ENCODE results near the gene TACC2.

TACC2 gene

GRCh38 chr10:122054048-122055025 is 65.4 kb downstream of the TACC2 start:
- Histone ChIP-seq H3K4me2 (ENCODE audit: low read depth, low read length, poor library complexity, severe bottlenecking) (no peak overlapping the region), H3F3A (ENCODE audit: insufficient read depth) (no peaks in the 10 kb centered on the region), H3K9me2 (replicated peaks; ENCODE audit: insufficient read depth, low read length) (no peaks in the 10 kb centered on the region), H3K36me3 (ENCODE audit: low read length) (no peaks in the 10 kb centered on the region), H3K9me3 (ENCODE audit: insufficient read depth, low read length) (no peaks in the 10 kb centered on the region), H3K27ac (ENCODE audit: low read depth, low read length) (no peak overlapping the region), H3K79me2 (ENCODE audit: insufficient read depth, low read length) (no peaks in the 10 kb centered on the region), H4K20me1 (ENCODE audit: low read depth, low read length) (no peaks in the 10 kb centered on the region), H3K27me3 (ENCODE audit: low read length) (no peaks in the 10 kb centered on the region), H3K4me3 (ENCODE audit: insufficient read depth, low read length, poor library complexity, severe bottlenecking) (no peak overlapping the region), H2AFZ (ENCODE audit: low read depth, low read length, severe bottlenecking) (no peak overlapping the region), H3K9ac (ENCODE audit: low read length) (no peak overlapping the region)
- TF ChIP-seq CTCF (IDR thresholded peaks at IDR 0.05; ENCODE audit: insufficient read depth, low read length, poor library complexity, severe bottlenecking): peak; percentile 35
- TF ChIP-seq EZH2phosphoT487 (conservative IDR thresholded peaks at IDR 0.05; ENCODE audit: low read length): no peak

GRCh38 chr10:122055252-122055651 is 66.3 kb downstream of the TACC2 start:
- no peaks in the 10 kb centered on the region for H3F3A ChIP-seq (ENCODE audit: insufficient read depth)
- H4K20me1 ChIP-seq (ENCODE audit: low read depth, low read length): no peaks in the 10 kb centered on the region
- H3K27ac ChIP-seq (ENCODE audit: low read depth, low read length): no peak overlapping the region
- H3K79me2 ChIP-seq (ENCODE audit: insufficient read depth, low read length): no peaks in the 10 kb centered on the region
- TF ChIP-seq CTCF (IDR thresholded peaks at IDR 0.05; ENCODE audit: insufficient read depth, low read length, poor library complexity, severe bottlenecking) (no peak), EZH2phosphoT487 (conservative IDR thresholded peaks at IDR 0.05; ENCODE audit: low read length) (no peak)
- no peaks in the 10 kb centered on the region for H3K27me3 ChIP-seq (ENCODE audit: low read length)
- H2AFZ ChIP-seq (ENCODE audit: low read depth, low read length, severe bottlenecking): no peak overlapping the region
- no peaks in the 10 kb centered on the region for H3K9me3 ChIP-seq (ENCODE audit: insufficient read depth, low read length)
- no peak overlapping the region for H3K4me2 ChIP-seq (ENCODE audit: low read depth, low read length, poor library complexity, severe bottlenecking)
- H3K36me3 ChIP-seq (ENCODE audit: low read length): no peaks in the 10 kb centered on the region
- H3K9me2 ChIP-seq (replicated peaks; ENCODE audit: insufficient read depth, low read length): no peaks in the 10 kb centered on the region
- no peak overlapping the region for H3K4me3 ChIP-seq (ENCODE audit: insufficient read depth, low read length, poor library complexity, severe bottlenecking)
- no peak overlapping the region for H3K9ac ChIP-seq (ENCODE audit: low read length)

- Histone ChIP-seq H3K4me3 (ENCODE audit: insufficient read depth, low read length, poor library complexity, severe bottlenecking) (no peak overlapping the region), H2AFZ (ENCODE audit: low read depth, low read length, severe bottlenecking) (no peak overlapping the region), H3K27me3 (ENCODE audit: low read length) (no peaks in the 10 kb centered on the region), H3K9me3 (ENCODE audit: insufficient read depth, low read length) (no peaks in the 10 kb centered on the region), H3K79me2 (ENCODE audit: insufficient read depth, low read length) (no peaks in the 10 kb centered on the region), H3K36me3 (ENCODE audit: low read length) (no peaks in the 10 kb centered on the region), H3K27ac (ENCODE audit: low read depth, low read length) (no peak overlapping the region), H3K9ac (ENCODE audit: low read length) (no peak overlapping the region), H4K20me1 (ENCODE audit: low read depth, low read length) (no peaks in the 10 kb centered on the region), H3K9me2 (replicated peaks; ENCODE audit: insufficient read depth, low read length) (no peaks in the 10 kb centered on the region), H3F3A (ENCODE audit: insufficient read depth) (no peaks in the 10 kb centered on the region), H3K4me2 (ENCODE audit: low read depth, low read length, poor library complexity, severe bottlenecking) (no peak overlapping the region)
- TF ChIP-seq CTCF (IDR thresholded peaks at IDR 0.05; ENCODE audit: insufficient read depth, low read length, poor library complexity, severe bottlenecking): no peak
- TF ChIP-seq EZH2phosphoT487 (conservative IDR thresholded peaks at IDR 0.05; ENCODE audit: low read length): no peak
Observed at GRCh38 chr10:122056431-122057094, 67.6 kb downstream of the TACC2 start.
